H9 (cell line): Measurements from ENCODE around the gene TJP2. TPM values are rescaled to one million over a fixed set of nuclear protein-coding genes. Genes with fewer than 3 reads are reported as not detected.

Source experiments
- DNase-seq: peaks from one replicate; pipeline ENCODE4 v3.0.0-alpha.2; 2017
- H2AFZ ChIP-seq: one replicate; pipeline ENCODE4 v1.6.1; 2013; ENCODE audit warnings: mild to moderate bottlenecking, low read length, control low read depth, moderate library complexity
- H2AK5ac ChIP-seq: 2 replicates; pipeline ENCODE4 v1.6.1; 2013; ENCODE audit warnings: low read length, control low read depth, mixed read lengths; ENCODE audit not compliant: insufficient read length
- H2BK120ac ChIP-seq: one replicate; pipeline ENCODE4 v1.6.1; 2013; ENCODE audit warnings: low read depth, mild to moderate bottlenecking, low read length, control low read depth, inconsistent platforms; ENCODE audit not compliant: poor library complexity, severe bottlenecking
- H2BK12ac ChIP-seq: 2 replicates; pipeline ENCODE4 v1.6.1; 2013; ENCODE audit warnings: low read length, control low read depth, mixed read lengths, low read depth; ENCODE audit not compliant: insufficient read length
- H2BK15ac ChIP-seq: 2 replicates; pipeline ENCODE4 v1.6.1; 2013; ENCODE audit warnings: low read depth, low read length, control low read depth
- H2BK20ac ChIP-seq: one replicate; pipeline ENCODE4 v1.6.1; 2013; ENCODE audit warnings: low read depth, mild to moderate bottlenecking, low read length, control low read depth, inconsistent platforms; ENCODE audit not compliant: poor library complexity, severe bottlenecking
- H2BK5ac ChIP-seq: 2 replicates; pipeline ENCODE4 v1.6.1; 2013; ENCODE audit warnings: low read length, control low read depth, mixed read lengths; ENCODE audit not compliant: insufficient read length
- H3K14ac ChIP-seq: 2 replicates; pipeline ENCODE4 v1.6.1; 2013; ENCODE audit warnings: low read length, control low read depth; ENCODE audit not compliant: insufficient read depth
- H3K18ac ChIP-seq: 2 replicates; pipeline ENCODE4 v1.6.1; 2013; ENCODE audit warnings: low read depth, mild to moderate bottlenecking, mixed read lengths, low read length, control low read depth; ENCODE audit not compliant: insufficient read length
- H3K23ac ChIP-seq: 2 replicates; pipeline ENCODE4 v1.6.1; 2013; ENCODE audit warnings: low read length, control low read depth, mixed read lengths, low read depth; ENCODE audit not compliant: insufficient read length
- H3K23me2 ChIP-seq: 2 replicates; pipeline ENCODE4 v1.6.1; 2013; ENCODE audit warnings: low read depth, mild to moderate bottlenecking, mixed read lengths, low read length, control low read depth; ENCODE audit not compliant: insufficient read length, poor library complexity, severe bottlenecking
- H3K27ac ChIP-seq: 2 replicates; pipeline ENCODE4 v1.5.1; 2013; ENCODE audit warnings: low read length, control low read depth, mixed read lengths, low read depth; ENCODE audit not compliant: insufficient read length
- H3K27me3 ChIP-seq: 2 replicates; pipeline ENCODE4 v1.6.1; 2013; ENCODE audit warnings: low read length, control low read depth, inconsistent platforms; ENCODE audit not compliant: insufficient read depth
- H3K4ac ChIP-seq: 2 replicates; pipeline ENCODE4 v1.6.1; 2013; ENCODE audit warnings: low read depth, mild to moderate bottlenecking, control low read depth, inconsistent platforms, low read length, moderate library complexity
- H3K4me1 ChIP-seq: 2 replicates; pipeline ENCODE4 v1.6.1; 2013; ENCODE audit warnings: low read length, control low read depth, inconsistent platforms; ENCODE audit not compliant: insufficient read depth
- H3K4me2 ChIP-seq: 2 replicates; pipeline ENCODE4 v1.6.1; 2013; ENCODE audit warnings: low read length, control low read depth, mixed read lengths; ENCODE audit not compliant: insufficient read length, insufficient read depth
- H3K56ac ChIP-seq: 2 replicates; pipeline ENCODE4 v1.6.1; 2013; ENCODE audit warnings: low read depth, mild to moderate bottlenecking, mixed read lengths, low read length, control low read depth; ENCODE audit not compliant: insufficient read length
- H3K79me1 ChIP-seq: 2 replicates; pipeline ENCODE4 v1.6.1; 2013; ENCODE audit warnings: low read depth, mild to moderate bottlenecking, moderate library complexity, low read length, control low read depth, inconsistent platforms; ENCODE audit not compliant: insufficient read depth, poor library complexity, severe bottlenecking
- H3K79me2 ChIP-seq: 2 replicates; pipeline ENCODE4 v1.6.1; 2013; ENCODE audit warnings: low read length, control low read depth, inconsistent platforms; ENCODE audit not compliant: insufficient read depth
- H3K9ac ChIP-seq: 2 replicates; pipeline ENCODE4 v1.6.1; 2013; ENCODE audit warnings: low read length, control low read depth, mixed read lengths; ENCODE audit not compliant: insufficient read length; ENCODE audit errors: extremely low read depth
- H3K9me3 ChIP-seq: one replicate; pipeline ENCODE4 v1.6.1; 2013; ENCODE audit warnings: low read depth, low read length, inconsistent platforms; ENCODE audit not compliant: control insufficient read depth
- H3T11ph ChIP-seq: one replicate; pipeline ENCODE4 v1.6.1; 2013; ENCODE audit warnings: mild to moderate bottlenecking, low read length, control low read depth, inconsistent platforms
- H4K20me1 ChIP-seq: one replicate; pipeline ENCODE4 v1.6.1; 2013; ENCODE audit not compliant: control insufficient read depth, insufficient read length, insufficient read depth
- H4K5ac ChIP-seq: 2 replicates; pipeline ENCODE4 v1.6.1; 2013; ENCODE audit warnings: low read depth, mild to moderate bottlenecking, mixed read lengths, low read length, control low read depth; ENCODE audit not compliant: insufficient read length
- H4K8ac ChIP-seq: replicated peaks from 2 replicates; pipeline ENCODE4 v1.6.1; 2013; ENCODE audit warnings: low read length, control low read depth, mixed read lengths, low read depth; ENCODE audit not compliant: insufficient read length
- H4K91ac ChIP-seq: 2 replicates; pipeline ENCODE4 v1.6.1; 2013; ENCODE audit warnings: low read depth, mild to moderate bottlenecking, moderate library complexity, mixed read lengths, low read length, control low read depth; ENCODE audit not compliant: insufficient read length
- H3K27ac Mint-ChIP-seq, 3 experiments: 2 replicates in 2 of 3; 3 replicates in 1 of 3; pipeline ENCODE4 v1.8.0; 2020 to 2021; ENCODE audit warnings: mixed read lengths in 3 of 3, mild to moderate bottlenecking in 1 of 3, moderate library complexity in 1 of 3
- H3K27me3 Mint-ChIP-seq: 2 replicates; pipeline ENCODE4 v1.8.0; 2021; ENCODE audit warnings: low read depth, mild to moderate bottlenecking, moderate library complexity, mixed read lengths
- H3K36me3 Mint-ChIP-seq, 3 experiments: 2 replicates in 2 of 3; 3 replicates in 1 of 3; pipeline ENCODE4 v1.8.0; 2020 to 2021; ENCODE audit warnings: low read depth in 3 of 3, mixed read lengths in 3 of 3; ENCODE audit not compliant: insufficient read depth in 1 of 3
- H3K4me1 Mint-ChIP-seq, 2 experiments: 2 replicates each; pipeline ENCODE4 v1.8.0; 2020; ENCODE audit warnings: mixed read lengths in 2 of 2
- H3K4me3 Mint-ChIP-seq, 2 experiments: 2 replicates in 1 of 2; 3 replicates in 1 of 2; pipeline ENCODE4 v1.8.0; 2020 to 2021; ENCODE audit warnings: mild to moderate bottlenecking in 2 of 2, mixed read lengths in 2 of 2, moderate library complexity in 1 of 2
- H3K9me3 Mint-ChIP-seq, 2 experiments: 2 replicates in 1 of 2; 3 replicates in 1 of 2; pipeline ENCODE4 v1.8.0; 2020; ENCODE audit warnings: mild to moderate bottlenecking in 2 of 2, mixed read lengths in 2 of 2, moderate library complexity in 1 of 2
- CTCF ChIP-seq: fragments of 200-600 bp; sonication (generic); conservative IDR thresholded peaks from 3 replicates; pipeline ENCODE4 v1.8.0; 2021; ENCODE audit warnings: antibody characterized with exemption, mild to moderate bottlenecking
- WGBS: extraction: QIAGEN DNeasy Blood & Tissue Kit; methylation state at CpG from one replicate; pipeline ENCODE4 v1.1.7; 2013; ENCODE audit warnings: missing lambda C conversion rate, low lambda C conversion rate, mixed read lengths; ENCODE audit not compliant: insufficient read length; ENCODE audit errors: extremely low coverage; 5-methylcytosine and 5-hydroxymethylcytosine counted together
- total RNA-seq: library from RNA; stranded (reverse); gene quantifications from 2 replicates; pipeline ENCODE4 v1.2.1, GENCODE V29; 2021

Gene TJP2
- total RNA-seq, 1 experiment from 2014 or later = 130 TPM

DNA sequence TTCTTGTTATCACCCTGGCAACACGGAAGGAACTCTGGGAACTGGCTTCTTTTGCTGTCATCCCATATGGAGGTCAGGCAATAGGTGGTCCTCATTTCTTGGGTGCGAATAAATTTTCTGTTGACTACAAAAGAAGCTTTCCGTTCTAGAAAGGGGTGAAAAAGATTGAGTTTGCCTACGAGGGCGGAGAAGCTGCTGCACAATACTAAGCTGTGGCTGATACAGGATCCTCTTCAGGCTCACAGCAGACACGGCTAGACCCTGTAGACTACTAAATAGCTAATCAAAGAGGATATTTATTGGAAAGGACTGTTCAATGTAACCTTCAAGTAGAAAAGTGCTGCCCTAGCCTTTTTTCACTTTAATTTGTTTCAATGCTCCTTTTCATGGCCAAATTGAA lies 58.1 kb downstream of the TJP2 start:
- Histone ChIP-seq H2AFZ (no peak overlapping the region), H3K27ac (peak overlapping the region; percentile 82), H3K9ac (no peak overlapping the region), H2AK5ac (no peak overlapping the region), H3K56ac (no peak overlapping the region), H3T11ph (no peak overlapping the region), H4K5ac (no peak overlapping the region), H2BK15ac (no peak overlapping the region), H3K4me1 (peaks cover 16% of the 10 kb centered on the region; the same call in 1 of the 2 replicates), H3K79me2 (no peaks in the 10 kb centered on the region), H4K8ac (no peak overlapping the region), H2BK20ac (no peak overlapping the region), H3K14ac (no peak overlapping the region), H2BK5ac (no peak overlapping the region), H4K91ac (no peak overlapping the region), H3K4me2 (peak overlapping the region; percentile 56), H3K79me1 (no peaks in the 10 kb centered on the region), H3K23ac (no peak overlapping the region), H3K27me3 (no peaks in the 10 kb centered on the region), H2BK12ac (no peak overlapping the region), H3K4ac (no peak overlapping the region; the same call in 1 of the 2 replicates), H3K23me2 (no peaks in the 10 kb centered on the region), H3K9me3 (no peaks in the 10 kb centered on the region), H4K20me1 (no peaks in the 10 kb centered on the region), H3K18ac (peak overlapping the region; percentile 58), H2BK120ac (no peak overlapping the region)
- no peak for DNase-seq
- Mint-ChIP-seq H3K36me3 (peaks cover 16 to 54% (median 40%) of the 10 kb centered on the region in 3 experiments; a peak in 6 of 7 replicates), H3K27me3 (no peaks in the 10 kb centered on the region), H3K9me3 (no peaks in the 10 kb centered on the region), H3K4me1 (peaks cover 49 to 57% of the 10 kb centered on the region in 2 experiments), H3K4me3 (peak overlapping the region in 1 of 2 experiments; percentile 47; a peak in 3 of 5 replicates), H3K27ac (peak overlapping the region; percentile 94 to 99 (median 97))
- no CpG with 5 or more reads among the region's 6 CpGs for WGBS
- TF ChIP-seq CTCF = no peak
